HG03108 (cell line): Measurements from ENCODE around the gene TRAPPC11.

Experiments used
- ATAC-seq: cut with Tn5 transposase; IDR thresholded peaks from one replicate; pipeline ENCODE4 v1.9.1; 2021; ENCODE audit warnings: moderate library complexity; ENCODE audit not compliant: unreplicated experiment

TRAPPC11 gene

DNA sequence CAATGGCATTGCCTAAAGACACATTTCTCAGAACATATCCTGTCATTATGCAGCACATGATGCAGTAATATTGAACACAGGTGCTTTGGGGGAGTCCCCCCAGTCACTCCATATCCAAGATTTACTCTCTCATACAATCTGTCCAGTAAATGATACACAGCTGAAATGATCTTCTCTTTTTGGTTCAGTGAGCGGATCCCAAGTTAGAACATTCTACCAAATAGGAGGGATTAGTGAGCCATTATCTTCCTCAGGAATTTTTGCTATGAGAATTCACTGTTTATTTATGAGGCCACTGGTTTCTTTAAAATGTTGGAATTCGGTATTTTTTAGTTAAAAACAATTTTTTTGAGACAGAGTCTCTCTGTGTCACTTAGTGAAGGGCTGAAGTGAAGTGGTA is 96.5 kb downstream of the TRAPPC11 start:
- no peak for ATAC-seq

DNA sequence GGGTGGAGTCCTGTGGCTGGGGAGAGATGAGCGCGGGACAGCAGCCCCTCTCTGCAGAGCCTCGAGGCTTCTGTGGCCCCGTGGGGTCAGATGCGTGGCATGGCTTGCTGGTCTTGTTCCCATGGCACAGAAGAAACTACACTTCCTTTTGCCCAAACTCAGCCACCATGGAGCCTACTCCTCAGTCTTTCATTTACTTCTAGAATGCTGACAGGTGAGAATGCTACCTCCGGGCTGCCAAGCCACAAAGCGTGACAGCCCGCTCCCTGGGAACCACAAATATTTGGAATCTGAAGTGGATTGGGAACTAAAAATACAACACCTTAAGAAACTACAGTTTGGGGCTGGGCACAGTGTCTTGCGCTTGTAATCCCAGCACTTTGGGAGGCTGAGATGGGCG is 98.0 kb downstream of the TRAPPC11 start:
- ATAC-seq: no peak

DNA sequence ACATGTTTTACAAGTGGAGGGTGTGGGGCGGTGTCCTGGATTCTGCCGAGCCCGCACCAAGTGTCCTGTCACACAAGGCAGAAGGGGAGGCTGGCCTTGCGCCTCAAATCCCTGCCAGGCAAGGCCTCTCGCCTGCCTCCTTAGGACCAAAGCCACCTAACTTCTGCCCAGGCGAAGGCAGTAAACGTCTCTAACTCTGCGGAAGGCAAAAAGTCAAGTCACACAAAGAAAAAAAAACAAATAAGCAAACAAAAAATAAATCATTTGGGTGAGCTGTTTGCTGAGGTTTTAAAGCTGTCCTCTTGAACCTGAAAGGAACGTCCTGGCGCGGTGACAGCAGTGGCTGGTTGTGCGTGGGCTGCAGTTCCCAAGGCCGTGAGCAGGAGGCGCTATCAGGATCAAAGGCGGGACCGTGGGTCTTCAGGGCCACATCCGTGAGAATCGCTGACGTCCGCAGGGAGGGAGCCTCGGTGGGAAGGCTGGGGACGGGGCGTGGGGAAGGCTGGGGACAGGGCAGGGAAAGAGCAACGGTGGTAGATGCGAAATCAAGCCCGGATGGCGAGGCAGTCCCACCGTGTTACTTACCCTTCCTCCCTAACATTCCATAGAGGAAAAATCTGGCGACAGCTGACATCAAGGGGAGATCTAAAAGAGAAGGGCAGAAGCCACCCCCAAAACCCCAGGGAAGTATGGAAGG is 99.1 kb downstream of the TRAPPC11 start:
- ATAC-seq: no peak

DNA sequence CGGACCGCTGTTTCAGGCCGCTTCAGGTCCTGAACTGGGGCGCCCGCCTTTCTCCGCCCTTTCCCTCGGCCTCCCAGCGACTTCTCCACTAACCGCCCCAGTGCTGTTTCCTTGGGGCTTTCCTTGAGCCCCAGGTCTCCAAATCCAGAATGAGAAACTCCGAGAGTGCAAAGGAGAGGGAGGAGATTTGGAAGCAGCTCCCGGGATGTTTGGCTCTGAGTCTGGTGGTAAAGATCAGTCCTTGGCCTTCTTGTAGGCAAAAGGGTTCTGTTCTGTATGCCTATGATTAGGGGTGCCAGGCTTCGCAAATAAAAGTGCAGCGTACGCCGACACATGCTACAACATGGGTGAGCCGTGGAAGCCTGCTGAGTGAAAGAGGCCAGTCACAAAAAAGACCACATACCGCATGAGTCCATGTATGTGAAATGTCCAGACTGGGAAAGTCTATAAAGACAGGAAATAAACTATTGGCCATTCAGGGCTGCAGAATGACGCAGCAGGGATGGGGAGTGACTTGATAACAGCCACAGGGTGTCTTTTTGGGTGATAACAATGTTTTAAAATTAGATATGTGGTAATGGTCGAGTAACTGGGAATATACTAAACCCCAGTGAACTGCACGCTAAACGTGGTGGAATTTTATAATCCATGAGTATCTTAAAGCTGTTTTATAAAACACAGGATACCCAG is 99.8 kb downstream of the TRAPPC11 start:
- no peak for ATAC-seq

DNA sequence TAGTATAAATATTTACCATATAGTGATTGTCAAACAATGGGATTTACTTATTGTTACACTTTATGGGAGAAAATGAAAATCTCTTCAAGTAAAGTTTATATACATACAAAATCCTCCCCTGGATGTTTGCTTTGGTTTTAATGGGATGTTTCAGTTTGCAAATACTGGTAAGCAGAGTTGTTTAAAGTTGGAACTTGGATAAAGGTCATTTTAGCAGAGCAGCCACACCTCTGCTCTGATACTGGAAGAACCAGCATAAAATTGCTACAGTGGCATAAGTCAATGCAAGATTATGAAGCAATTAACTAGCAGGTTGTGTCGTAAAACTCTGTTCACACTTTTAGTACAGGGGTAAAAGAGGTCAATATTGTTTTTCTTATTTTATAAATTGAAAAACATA is 101.2 kb downstream of the TRAPPC11 start:
- no peak for ATAC-seq
